HepG2 (cell line): ENCODE measurements around the gene KLF5. TPM values are rescaled to one million over a fixed set of nuclear protein-coding genes. Genes with fewer than 3 reads are reported as not detected.

Experiments
- ATAC-seq: fragments of 200-7000 bp; cut with Tn5 transposase; 3 replicates; pipeline ENCODE4 v1.9.1; 2020; ENCODE audit warnings: mild to moderate bottlenecking, moderate library complexity
- BruUV-seq: library from RNA; stranded (reverse); fragments of 400-500 nt; replicated peaks from 2 replicates; lab custom pipeline; 2021; lab: Mats Ljungman, UMichigan
- CTCF ChIA-PET: fragments of 300-600 bp; formaldehyde crosslinking; extraction: SDS; loops from one replicate; lab custom pipeline; 2021; ENCODE audit warnings: low total read pairs, inconsistent platforms, low intra/inter-chr PET ratio; lab: Yijun Ruan, JAX
- POLR2A ChIA-PET: fragments of 350-600 bp; sonication (Branson Sonifier 250); formaldehyde crosslinking; loops from one replicate; lab custom pipeline; 2020; ENCODE audit warnings: antibody characterized with exemption, inconsistent platforms; lab: Yijun Ruan, JAX
- DNase-seq: peaks from one replicate; pipeline ENCODE4 v3.0.0-alpha.2; 2015; ENCODE audit warnings: low spot score
- FAIRE-seq: peaks from 3 replicates; lab custom pipeline; 2011; peaks lifted over from hg19 to GRCh38; lab: Jason Lieb, UNC
- H2AFZ ChIP-seq: one replicate; pipeline ENCODE4 v1.6.1; 2011; ENCODE audit warnings: low read length, inconsistent platforms
- H3K27ac ChIP-seq: fragments of 300-600 bp; 3 replicates; pipeline ENCODE4 v1.8.0; 2011; ENCODE audit warnings: mixed run types, mild to moderate bottlenecking, mixed read lengths, low read length, inconsistent platforms; ENCODE audit not compliant: insufficient read depth; ENCODE audit errors: extremely low read length
- H3K27me3 ChIP-seq, 2 experiments: fragments of 200-600 bp in 1 of 2; 2 replicates in 1 of 2; 3 replicates in 1 of 2; pipeline versions ENCODE4 v1.6.0 to v1.8.0; 2011; ENCODE audit warnings: low read length in 2 of 2, mild to moderate bottlenecking in 2 of 2, moderate library complexity in 2 of 2, inconsistent platforms in 1 of 2; ENCODE audit not compliant: insufficient read depth in 2 of 2, control insufficient read depth in 1 of 2
- H3K36me3 ChIP-seq, 2 experiments: fragments of 200-600 bp in 1 of 2; replicated peaks in 1 of 2; 2 replicates in 1 of 2; 3 replicates in 1 of 2; pipeline versions ENCODE4 v1.5.1 to v1.8.0; 2011; ENCODE audit warnings: low read length in 2 of 2, inconsistent platforms in 1 of 2; ENCODE audit not compliant: insufficient read depth in 2 of 2, control insufficient read depth in 1 of 2
- H3K4me1 ChIP-seq: 2 replicates; pipeline ENCODE4 v1.5.1; 2012; ENCODE audit warnings: low read length, inconsistent platforms; ENCODE audit not compliant: insufficient read depth
- H3K4me2 ChIP-seq: 2 replicates; pipeline ENCODE4 v1.6.0; 2011; ENCODE audit warnings: low read depth, low read length, inconsistent platforms
- H3K4me3 ChIP-seq, 3 experiments: fragments of 200-600 bp in 1 of 3; sonication (generic), shearing (Covaris generic) in 1 of 3; replicated peaks in 1 of 3; 2 replicates each; pipeline ENCODE4 v1.5.1; 2011 to 2016; ENCODE audit warnings: low read length in 3 of 3, inconsistent platforms in 2 of 3, low read depth in 2 of 3, mild to moderate bottlenecking in 2 of 3, control low read depth in 1 of 3, mixed read lengths in 1 of 3; ENCODE audit not compliant: insufficient read depth in 1 of 3
- H3K79me2 ChIP-seq: one replicate; pipeline ENCODE4 v1.6.1; 2011; ENCODE audit warnings: low read length, inconsistent platforms; ENCODE audit not compliant: insufficient read depth
- H3K9ac ChIP-seq: 2 replicates; pipeline ENCODE4 v1.6.0; 2011; ENCODE audit warnings: mild to moderate bottlenecking, low read depth, low read length, inconsistent platforms; ENCODE audit not compliant: insufficient read depth
- H3K9me3 ChIP-seq: 2 replicates; pipeline ENCODE4 v1.5.1; 2012; ENCODE audit warnings: mild to moderate bottlenecking, low read length
- H4K20me1 ChIP-seq: 2 replicates; pipeline ENCODE4 v1.6.0; 2011; ENCODE audit warnings: inconsistent platforms, mild to moderate bottlenecking, low read length, moderate library complexity; ENCODE audit not compliant: insufficient read depth
- BCL3 ChIP-seq: sonication (generic); formaldehyde crosslinking; IDR thresholded peaks from 2 replicates; pipeline ENCODE4 v1.5.1; 2020; ENCODE audit warnings: mild to moderate bottlenecking, missing genetic modification reagents, moderate library complexity
- IRX3 ChIP-seq: sonication (generic); formaldehyde crosslinking; IDR thresholded peaks from 2 replicates; pipeline ENCODE4 v1.8.1; 2023; ENCODE audit warnings: mild to moderate bottlenecking, low read depth, missing genetic modification reagents, borderline replicate concordance
- LRRFIP1 ChIP-seq: sonication (generic); formaldehyde crosslinking; conservative IDR thresholded peaks from 2 replicates; pipeline ENCODE4 v1.4.0; 2020; ENCODE audit warnings: missing genetic modification reagents
- PRMT3 ChIP-seq: sonication (generic); formaldehyde crosslinking; IDR thresholded peaks from 2 replicates; pipeline ENCODE4 v1.8.1; 2022; ENCODE audit warnings: low read depth, mild to moderate bottlenecking, moderate library complexity, missing genetic modification reagents, borderline replicate concordance
- PRPF4 ChIP-seq: fragments of 200-400 bp; formaldehyde crosslinking; IDR thresholded peaks from 2 replicates; pipeline ENCODE4 v1.6.1; 2016; ENCODE audit warnings: low read length, low read depth; ENCODE audit not compliant: poor library complexity, severe bottlenecking
- THAP11 ChIP-seq: IDR thresholded peaks from 2 replicates; pipeline ENCODE4 v1.6.1; 2016; ENCODE audit warnings: missing biosample characterization, missing genetic modification reagents
- WIZ ChIP-seq: sonication (generic); formaldehyde crosslinking; IDR thresholded peaks from 2 replicates; pipeline ENCODE4 v1.5.1; 2020; ENCODE audit warnings: mild to moderate bottlenecking, missing genetic modification reagents
- ZBTB8A ChIP-seq: sonication (generic); formaldehyde crosslinking; IDR thresholded peaks from 2 replicates; pipeline ENCODE4 v1.4.0; 2020; ENCODE audit warnings: mild to moderate bottlenecking, low read depth, missing genetic modification reagents, borderline replicate concordance
- ZNF543 ChIP-seq: sonication (generic); formaldehyde crosslinking; IDR thresholded peaks from 2 replicates; pipeline ENCODE4 v1.4.0; 2020; ENCODE audit warnings: mild to moderate bottlenecking, missing genetic modification reagents
- ZNF549 ChIP-seq: sonication (generic); formaldehyde crosslinking; IDR thresholded peaks from 2 replicates; pipeline ENCODE4 v1.5.0; 2020; ENCODE audit warnings: missing genetic modification reagents
- ZNF557 ChIP-seq: sonication (generic); formaldehyde crosslinking; IDR thresholded peaks from 2 replicates; pipeline ENCODE4 v1.4.0; 2020; ENCODE audit warnings: missing genetic modification reagents
- ZNF574 ChIP-seq: sonication (generic); formaldehyde crosslinking; IDR thresholded peaks from 2 replicates; pipeline ENCODE4 v1.4.0; 2020; ENCODE audit warnings: missing genetic modification reagents
- ZNF652 ChIP-seq: IDR thresholded peaks from 2 replicates; pipeline ENCODE4 v1.6.1; 2016; ENCODE audit warnings: low read depth, borderline replicate concordance
- ZNF784 ChIP-seq: sonication (generic); formaldehyde crosslinking; IDR thresholded peaks from 2 replicates; pipeline ENCODE4 v1.5.1; 2020; ENCODE audit warnings: missing genetic modification reagents, mild to moderate bottlenecking, borderline replicate concordance
- WGBS: methylation state at CpG from one replicate; pipeline ENCODE4 v1.1.6; 2017; ENCODE audit warnings: low lambda C conversion rate; 5-methylcytosine and 5-hydroxymethylcytosine counted together
- in situ Hi-C: cut with HindIII; loops from 2 replicates; pipeline ENCODE4 v1.10.0; 2017; ENCODE audit warnings: low pct_unique_long_range_greater_than_20kb; ENCODE audit not compliant: extremely low pct_ligation_motif_present
- intact Hi-C: fragments of 100-400 bp; cut with micrococcal nuclease; formaldehyde crosslinking; loops from one replicate; pipeline ENCODE4 v1.10.0; 2022; ENCODE audit not compliant: unreplicated experiment
- polyA plus RNA-seq, 8 experiments: library from polyadenylated mRNA; depleted of rRNA in 3 of 8; stranded (reverse) in 7 of 8; unstranded in 1 of 8; fragments of >200 nt; fragmentation: Illumina TruSeq in 4 of 8; extraction: Trizol in 4 of 8; gene quantifications; 2 replicates each; pipeline versions ENCODE4 v1.2.1 to v1.2.3, GENCODE V29; 2011 to 2016; ENCODE audit warnings: low read depth in 4 of 8, missing spikeins in 1 of 8, mixed read lengths in 1 of 8; ENCODE audit not compliant: insufficient read depth in 1 of 8
- total RNA-seq, 5 experiments: library from RNA; depleted of rRNA; stranded (reverse); fragments of >200 nt; fragmentation: Illumina TruSeq; extraction: Trizol; gene quantifications; 2 replicates each; pipeline ENCODE4 v1.2.3, GENCODE V29; 2016; ENCODE audit warnings: low read depth in 1 of 5

The KLF5 gene
- total and polyA plus RNA-seq, 2 of the 13 experiments (the other 11 are each of a cell fraction or from before 2014, with no cell fraction given) = 1.7 to 9.2 TPM

- H4K20me1 ChIP-seq = no peaks in the 10 kb centered on the region
- CTCF ChIA-PET = no interaction called here
- 54% methylated on average over 3 of the region's 3 CpGs for WGBS
- intact Hi-C loops = no loop called here
- H3K27ac ChIP-seq = no peak overlapping the region
- no peak overlapping the region for H3K9ac ChIP-seq
- no peak overlapping the region for H2AFZ ChIP-seq
- no peaks in the 10 kb centered on the region for H3K4me1 ChIP-seq
- BruUV-seq = no TSS peak
- no peaks in the 10 kb centered on the region for H3K36me3 ChIP-seq
- H3K79me2 ChIP-seq = no peaks in the 10 kb centered on the region
- ATAC-seq = no peak
- TF ChIP-seq IRX3 (CRISPR knock-in tag) = no peak
- TF ChIP-seq LRRFIP1 (CRISPR knock-in tag) = no peak
- TF ChIP-seq ZNF652 (CRISPR knock-in tag) = no peak
- TF ChIP-seq PRPF4 = no peak
- TF ChIP-seq ZBTB8A = no peak
- TF ChIP-seq ZNF543 (CRISPR knock-in tag) = no peak
- no peak for TF ChIP-seq THAP11 (CRISPR knock-in tag)
- no peak for TF ChIP-seq ZNF784 (CRISPR knock-in tag)
- TF ChIP-seq BCL3 = no peak
- TF ChIP-seq ZNF574 (CRISPR knock-in tag) = no peak
- TF ChIP-seq ZNF549 (CRISPR knock-in tag) = no peak
- no peak for TF ChIP-seq PRMT3 (CRISPR knock-in tag)
- no peak for TF ChIP-seq WIZ (CRISPR knock-in tag)
- no peak for TF ChIP-seq ZNF557
- TF ChIP-seq, all 625 proteins: peak for 0
- no peak overlapping the region for H3K4me3 ChIP-seq
- DNase-seq (no peak), FAIRE-seq (no peak)
- in situ Hi-C loops = no loop called here
- H3K9me3 ChIP-seq = no peaks in the 10 kb centered on the region
- POLR2A ChIA-PET = no interaction called here
- H3K27me3 ChIP-seq = no peaks in the 10 kb centered on the region
- H3K4me2 ChIP-seq = no peak overlapping the region
Observed at GRCh38 chr13:73111331-73111730, 52.5 kb downstream of the KLF5 start.
